ENCODE results near the gene PRDM15.

DNA sequence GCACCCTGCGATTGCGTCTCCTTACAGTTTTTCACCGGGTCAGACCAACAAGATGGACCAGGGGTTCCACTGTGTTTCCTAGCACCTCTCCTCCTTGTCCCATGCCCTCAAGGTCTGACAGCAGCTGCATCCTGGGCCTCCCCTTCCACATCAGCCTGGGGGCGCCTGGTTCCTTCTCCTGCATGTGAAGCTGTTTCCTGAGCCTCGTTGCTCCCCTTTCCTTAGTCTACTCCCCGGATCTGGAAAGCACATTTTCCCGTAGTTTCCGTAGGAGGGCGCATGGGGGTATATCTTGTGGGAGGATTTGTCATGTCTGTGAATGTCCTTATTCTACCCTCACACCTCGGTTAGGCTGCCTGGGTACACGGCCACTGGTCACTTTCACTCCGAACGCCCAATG, 6.1 kb downstream of the PRDM15 start:
- TF ChIP-seq CTCF (optimal IDR thresholded peaks at IDR 0.05 in 1 of 3, IDR thresholded peaks at IDR 0.05 in 1 of 3, conservative IDR thresholded peaks at IDR 0.05 in 1 of 3; ENCODE audit: extremely low read depth in 1 of 3, insufficient read depth in 2 of 3, low read length in 3 of 3) (no peak), EZH2 (IDR thresholded peaks at IDR 0.05; ENCODE audit: low read length) (no peak)
